Liver (tissue), 3 donors: ENCODE results near the gene INHBA.

Experiments used
- EGR1 ChIP-seq, 2 donors: IDR thresholded peaks; 2 replicates each; pipeline ENCODE4 v1.6.1; 2016 to 2018; ENCODE audit warnings: antibody characterized with exemption in 2 of 2, low read depth in 2 of 2
- FOXA2 ChIP-seq: IDR thresholded peaks from 2 replicates; pipeline ENCODE4 v1.6.1; 2016; ENCODE audit warnings: antibody characterized with exemption
- GABPA ChIP-seq, 2 donors: IDR thresholded peaks in 1 of 2; conservative IDR thresholded peaks in 1 of 2; 2 replicates each; pipeline ENCODE4 v1.6.1; 2016; ENCODE audit warnings: antibody characterized with exemption in 2 of 2, mild to moderate bottlenecking in 1 of 2, moderate library complexity in 1 of 2
- NR2F2 ChIP-seq: IDR thresholded peaks from 2 replicates; pipeline ENCODE4 v1.6.1; 2016; ENCODE audit warnings: antibody characterized with exemption
- RAD21 ChIP-seq, 2 donors: IDR thresholded peaks; 2 replicates each; pipeline ENCODE4 v1.6.1; 2016; ENCODE audit warnings: antibody characterized with exemption in 2 of 2, mild to moderate bottlenecking in 2 of 2
- RXRA ChIP-seq, 2 donors: IDR thresholded peaks; 2 replicates each; pipeline ENCODE4 v1.6.1; 2017 to 2018; ENCODE audit warnings: antibody characterized with exemption in 2 of 2, mild to moderate bottlenecking in 1 of 2
- SP1 ChIP-seq: IDR thresholded peaks from 2 replicates; pipeline ENCODE4 v1.6.1; 2018; ENCODE audit warnings: antibody characterized with exemption, mild to moderate bottlenecking
- YY1 ChIP-seq: IDR thresholded peaks from 2 replicates; pipeline ENCODE4 v1.6.1; 2016; ENCODE audit warnings: antibody characterized with exemption, mild to moderate bottlenecking
- TF ChIP-seq, protein P1 (sequence below): fragments of 150-350 bp; IDR thresholded peaks from 2 replicates; pipeline ENCODE4 v1.5.1; 2017; ENCODE audit warnings: improper control_type of control experiment, low read depth, low read length; ENCODE audit not compliant: missing input control
- TF ChIP-seq, protein P2 (sequence below): IDR thresholded peaks from 2 replicates; pipeline ENCODE4 v1.6.1; 2016; ENCODE audit warnings: antibody characterized with exemption, mild to moderate bottlenecking
- TF ChIP-seq, protein P3 (sequence below): IDR thresholded peaks from 2 replicates; pipeline ENCODE4 v1.6.1; 2016; ENCODE audit warnings: antibody characterized with exemption
- TF ChIP-seq, protein P4 (sequence below): IDR thresholded peaks from 2 replicates; pipeline ENCODE4 v1.6.1; 2016; ENCODE audit warnings: antibody characterized with exemption
- donor health status: healthy.
- donor health status: healthy.

DNA sequence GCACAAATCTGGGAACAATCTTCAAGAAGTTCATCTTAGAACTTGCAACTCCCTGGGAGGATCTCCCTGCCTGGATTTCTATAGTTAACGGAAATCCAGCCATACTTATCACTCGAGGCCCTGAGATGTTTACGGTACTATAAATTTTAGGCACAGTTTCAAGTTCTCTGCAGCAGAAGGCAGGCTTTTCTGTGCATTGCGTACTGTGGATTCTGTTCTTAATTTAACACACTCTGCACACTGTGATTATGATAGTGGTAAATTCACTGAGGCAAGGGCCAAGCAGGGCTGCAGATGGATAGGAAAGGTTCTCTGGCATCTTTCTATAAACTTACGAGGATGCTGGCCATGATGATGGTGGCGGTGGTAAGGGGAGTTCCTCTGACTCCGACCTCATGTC is 10.6 kb downstream of the INHBA start:
- TF ChIP-seq, protein P1, sequence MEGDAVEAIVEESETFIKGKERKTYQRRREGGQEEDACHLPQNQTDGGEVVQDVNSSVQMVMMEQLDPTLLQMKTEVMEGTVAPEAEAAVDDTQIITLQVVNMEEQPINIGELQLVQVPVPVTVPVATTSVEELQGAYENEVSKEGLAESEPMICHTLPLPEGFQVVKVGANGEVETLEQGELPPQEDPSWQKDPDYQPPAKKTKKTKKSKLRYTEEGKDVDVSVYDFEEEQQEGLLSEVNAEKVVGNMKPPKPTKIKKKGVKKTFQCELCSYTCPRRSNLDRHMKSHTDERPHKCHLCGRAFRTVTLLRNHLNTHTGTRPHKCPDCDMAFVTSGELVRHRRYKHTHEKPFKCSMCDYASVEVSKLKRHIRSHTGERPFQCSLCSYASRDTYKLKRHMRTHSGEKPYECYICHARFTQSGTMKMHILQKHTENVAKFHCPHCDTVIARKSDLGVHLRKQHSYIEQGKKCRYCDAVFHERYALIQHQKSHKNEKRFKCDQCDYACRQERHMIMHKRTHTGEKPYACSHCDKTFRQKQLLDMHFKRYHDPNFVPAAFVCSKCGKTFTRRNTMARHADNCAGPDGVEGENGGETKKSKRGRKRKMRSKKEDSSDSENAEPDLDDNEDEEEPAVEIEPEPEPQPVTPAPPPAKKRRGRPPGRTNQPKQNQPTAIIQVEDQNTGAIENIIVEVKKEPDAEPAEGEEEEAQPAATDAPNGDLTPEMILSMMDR = no peak
- TF ChIP-seq RAD21 (IDR thresholded peaks at IDR 0.05) = no peak
- no peak for TF ChIP-seq SP1
- TF ChIP-seq, protein P2, sequence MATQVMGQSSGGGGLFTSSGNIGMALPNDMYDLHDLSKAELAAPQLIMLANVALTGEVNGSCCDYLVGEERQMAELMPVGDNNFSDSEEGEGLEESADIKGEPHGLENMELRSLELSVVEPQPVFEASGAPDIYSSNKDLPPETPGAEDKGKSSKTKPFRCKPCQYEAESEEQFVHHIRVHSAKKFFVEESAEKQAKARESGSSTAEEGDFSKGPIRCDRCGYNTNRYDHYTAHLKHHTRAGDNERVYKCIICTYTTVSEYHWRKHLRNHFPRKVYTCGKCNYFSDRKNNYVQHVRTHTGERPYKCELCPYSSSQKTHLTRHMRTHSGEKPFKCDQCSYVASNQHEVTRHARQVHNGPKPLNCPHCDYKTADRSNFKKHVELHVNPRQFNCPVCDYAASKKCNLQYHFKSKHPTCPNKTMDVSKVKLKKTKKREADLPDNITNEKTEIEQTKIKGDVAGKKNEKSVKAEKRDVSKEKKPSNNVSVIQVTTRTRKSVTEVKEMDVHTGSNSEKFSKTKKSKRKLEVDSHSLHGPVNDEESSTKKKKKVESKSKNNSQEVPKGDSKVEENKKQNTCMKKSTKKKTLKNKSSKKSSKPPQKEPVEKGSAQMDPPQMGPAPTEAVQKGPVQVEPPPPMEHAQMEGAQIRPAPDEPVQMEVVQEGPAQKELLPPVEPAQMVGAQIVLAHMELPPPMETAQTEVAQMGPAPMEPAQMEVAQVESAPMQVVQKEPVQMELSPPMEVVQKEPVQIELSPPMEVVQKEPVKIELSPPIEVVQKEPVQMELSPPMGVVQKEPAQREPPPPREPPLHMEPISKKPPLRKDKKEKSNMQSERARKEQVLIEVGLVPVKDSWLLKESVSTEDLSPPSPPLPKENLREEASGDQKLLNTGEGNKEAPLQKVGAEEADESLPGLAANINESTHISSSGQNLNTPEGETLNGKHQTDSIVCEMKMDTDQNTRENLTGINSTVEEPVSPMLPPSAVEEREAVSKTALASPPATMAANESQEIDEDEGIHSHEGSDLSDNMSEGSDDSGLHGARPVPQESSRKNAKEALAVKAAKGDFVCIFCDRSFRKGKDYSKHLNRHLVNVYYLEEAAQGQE = no peak
- TF ChIP-seq, protein P3, sequence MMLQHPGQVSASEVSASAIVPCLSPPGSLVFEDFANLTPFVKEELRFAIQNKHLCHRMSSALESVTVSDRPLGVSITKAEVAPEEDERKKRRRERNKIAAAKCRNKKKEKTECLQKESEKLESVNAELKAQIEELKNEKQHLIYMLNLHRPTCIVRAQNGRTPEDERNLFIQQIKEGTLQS = no peak
- TF ChIP-seq YY1 = no peak
- no peak for TF ChIP-seq GABPA (IDR thresholded peaks at IDR 0.05 in 1 of 2, conservative IDR thresholded peaks at IDR 0.05 in 1 of 2)
- TF ChIP-seq, protein P4, sequence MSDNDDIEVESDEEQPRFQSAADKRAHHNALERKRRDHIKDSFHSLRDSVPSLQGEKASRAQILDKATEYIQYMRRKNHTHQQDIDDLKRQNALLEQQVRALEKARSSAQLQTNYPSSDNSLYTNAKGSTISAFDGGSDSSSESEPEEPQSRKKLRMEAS = no peak
- TF ChIP-seq NR2F2 = no peak
- TF ChIP-seq RXRA (IDR thresholded peaks at IDR 0.05) = no peak
- no peak for TF ChIP-seq EGR1 (IDR thresholded peaks at IDR 0.05; ENCODE audit: low read depth in 2 of 2)
- no peak for TF ChIP-seq FOXA2
